NCI-H1417 treated with DMSO at 0.1 percent for 48 hours (cell line): ENCODE results near the gene ADAM10.

Experiments
- DNase-seq: peaks from one replicate; lab custom pipeline; 2025; lab: John Stamatoyannopoulos, UW

ADAM10 gene

DNA sequence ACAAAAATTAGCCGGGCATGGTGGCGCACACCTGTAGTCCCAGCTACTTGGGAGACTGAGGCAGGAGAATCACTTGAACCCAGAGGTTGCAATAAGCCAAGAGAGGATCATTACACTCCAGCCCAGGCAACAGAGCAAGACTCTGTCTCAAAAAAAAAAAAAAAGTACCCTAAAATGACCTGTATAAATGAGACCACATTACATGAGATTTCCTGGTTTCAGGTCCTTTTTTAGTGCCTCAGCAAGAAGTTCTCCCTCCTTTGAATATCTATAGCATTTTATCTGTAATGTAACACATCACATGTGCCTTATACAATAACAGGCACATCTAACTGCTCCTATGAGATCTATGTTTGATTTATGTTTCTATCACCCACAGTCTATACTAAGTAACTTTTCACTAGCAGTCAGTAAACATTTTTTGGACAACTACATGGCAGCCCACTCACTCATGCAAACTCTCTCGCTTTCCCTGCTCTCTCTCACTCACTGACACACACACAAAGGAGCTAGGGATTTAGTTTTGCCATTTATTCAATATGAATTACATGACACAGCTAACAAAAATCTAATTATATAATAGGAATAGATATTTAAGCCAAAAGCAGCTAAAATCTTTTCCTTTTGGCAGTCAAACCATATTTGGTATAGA lies 34.1 kb downstream of the ADAM10 start:
- no peak for DNase-seq

DNA sequence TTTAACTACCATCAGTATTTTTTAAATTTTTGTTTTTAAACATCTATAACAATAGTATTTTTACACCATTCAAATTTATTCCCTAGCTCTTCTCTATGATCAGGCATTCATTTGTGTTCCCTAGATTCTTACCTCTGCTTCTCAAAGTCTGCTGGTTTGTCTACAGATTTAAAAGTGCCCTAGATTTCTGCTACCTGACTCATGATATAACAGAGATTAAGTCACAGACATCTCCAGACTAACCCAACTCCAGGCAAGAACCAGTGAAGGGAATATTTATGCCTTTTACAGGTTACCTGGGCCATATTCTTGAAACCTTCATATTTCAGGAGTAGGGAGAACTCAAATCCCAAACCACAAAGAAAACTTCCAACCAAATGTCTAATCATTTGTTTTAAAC lies 38.8 kb downstream of the ADAM10 start:
- no peak for DNase-seq

DNA sequence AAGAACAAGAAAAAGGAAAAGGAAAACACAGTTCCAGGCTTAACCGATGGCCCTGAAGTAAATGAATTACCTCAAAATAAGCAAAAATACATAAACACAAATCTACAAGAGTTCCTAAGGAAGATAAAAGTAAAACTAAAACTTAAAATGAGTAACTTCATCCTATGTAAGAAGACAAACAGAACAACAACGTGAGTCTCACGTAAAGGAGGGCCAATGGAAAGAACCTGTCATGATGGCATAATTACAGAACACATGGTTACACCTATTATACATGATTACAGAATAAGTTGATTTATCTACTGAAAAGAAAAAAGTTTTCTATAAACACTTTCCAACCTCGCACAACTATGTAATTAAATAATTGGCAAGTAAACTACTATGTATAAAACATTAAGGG lies 42.1 kb downstream of the ADAM10 start:
- no peak for DNase-seq

DNA sequence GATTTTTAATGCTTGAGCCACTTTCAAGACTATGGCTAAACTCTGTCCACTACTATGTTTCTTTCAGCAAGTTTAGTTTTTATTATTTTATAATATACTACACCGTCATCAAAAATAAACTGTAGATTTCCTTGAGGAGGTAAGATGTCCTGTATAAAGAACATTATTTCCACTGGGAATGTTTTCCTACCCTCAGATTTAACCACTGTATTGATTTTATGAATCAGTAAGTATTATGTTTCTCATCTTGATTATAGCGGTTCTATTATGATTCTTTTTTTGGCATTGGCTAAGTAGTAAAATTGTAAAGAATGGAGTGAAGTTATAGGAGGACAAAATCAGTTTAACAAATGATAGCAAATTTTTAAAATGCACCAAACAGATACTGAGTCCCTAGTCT lies 44.4 kb downstream of the ADAM10 start:
- DNase-seq, result no peak

DNA sequence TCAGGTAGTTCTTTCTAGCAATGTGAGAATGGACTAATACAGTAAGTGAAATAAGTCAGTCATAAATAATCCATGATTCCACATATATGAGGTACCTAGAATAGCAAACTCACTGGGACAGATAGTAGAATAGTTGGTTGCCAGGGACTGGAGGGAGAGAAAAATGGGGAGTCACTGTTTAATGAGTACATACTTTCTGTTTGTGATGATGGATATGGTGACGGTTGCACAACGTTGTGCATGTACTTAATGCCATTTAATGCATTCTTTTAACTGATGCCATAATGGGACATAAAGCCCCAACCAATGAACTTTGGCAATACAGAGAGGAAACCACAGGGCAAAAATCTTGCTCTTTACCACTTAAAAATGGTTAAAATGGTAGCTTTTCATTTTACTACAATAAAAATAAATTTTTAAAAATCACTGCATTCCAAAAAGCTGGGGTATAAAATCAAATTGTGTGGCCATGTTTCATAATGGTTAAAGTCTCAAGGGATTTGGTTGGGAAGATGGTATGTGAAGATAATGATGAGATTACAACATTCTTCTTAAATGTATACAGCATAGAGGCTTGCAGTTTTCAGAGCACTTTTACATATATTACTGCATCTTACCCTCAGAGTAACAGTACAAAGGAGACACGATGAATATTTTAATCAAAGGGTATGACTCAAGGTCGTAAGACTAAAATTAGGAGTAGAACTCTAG lies 45.2 kb downstream of the ADAM10 start:
- DNase-seq, result no peak

DNA sequence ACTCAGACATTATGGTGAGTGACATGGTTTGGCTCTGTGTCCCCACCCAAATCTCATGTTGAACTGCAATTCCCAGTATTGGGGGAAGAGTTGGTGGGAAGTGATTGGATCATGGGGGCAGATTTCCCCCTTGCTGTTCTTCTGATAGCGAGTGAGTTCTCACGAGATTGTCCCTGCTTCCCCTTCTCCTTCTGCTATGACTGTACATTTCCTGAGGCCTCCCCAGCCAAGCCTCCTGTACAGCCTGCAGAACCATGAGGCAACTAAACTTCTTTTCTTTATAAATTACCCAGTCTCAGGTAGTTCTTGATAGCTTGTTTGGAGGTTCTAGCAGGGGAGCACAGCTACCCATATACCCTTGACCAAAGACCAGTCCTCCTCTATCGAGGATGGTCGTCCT lies 45.9 kb downstream of the ADAM10 start:
- DNase-seq, result no peak

DNA sequence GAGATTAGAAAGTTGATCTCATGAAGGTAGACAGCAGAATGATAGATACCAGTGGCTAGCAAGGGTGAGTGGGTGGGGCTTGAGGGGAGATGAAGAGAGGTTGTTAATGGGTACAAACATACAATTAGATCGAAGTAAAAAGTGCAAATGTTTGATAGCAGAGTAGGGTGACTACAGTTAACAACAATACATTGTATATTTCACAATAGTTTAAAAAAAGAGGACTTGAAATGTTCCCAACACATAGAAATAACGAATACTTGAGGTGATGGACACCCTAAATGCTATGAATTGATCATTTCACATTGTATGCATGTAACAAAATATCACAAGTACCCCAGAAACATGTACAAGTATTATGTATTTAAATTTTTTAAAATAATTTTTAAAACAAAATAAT lies 47.3 kb downstream of the ADAM10 start:
- DNase-seq, result no peak

DNA sequence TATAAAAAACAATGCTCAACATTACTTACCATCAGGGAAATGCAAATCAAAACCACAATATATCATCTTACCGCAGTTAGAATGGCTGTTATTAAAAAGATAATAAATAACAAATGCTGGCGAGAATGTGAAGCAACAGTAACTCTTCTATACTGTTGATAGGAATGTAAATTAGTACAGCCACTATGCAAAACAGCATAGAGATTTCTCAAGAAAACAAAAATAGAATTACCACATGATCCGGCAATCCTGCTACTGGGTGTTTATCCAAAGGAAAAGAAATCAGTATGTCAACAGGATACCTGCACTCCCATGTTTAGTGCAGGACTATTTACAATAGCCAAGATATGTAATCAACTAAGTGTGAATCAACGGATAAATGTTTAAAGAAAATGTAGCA lies 48.1 kb downstream of the ADAM10 start:
- DNase-seq, result no peak

DNA sequence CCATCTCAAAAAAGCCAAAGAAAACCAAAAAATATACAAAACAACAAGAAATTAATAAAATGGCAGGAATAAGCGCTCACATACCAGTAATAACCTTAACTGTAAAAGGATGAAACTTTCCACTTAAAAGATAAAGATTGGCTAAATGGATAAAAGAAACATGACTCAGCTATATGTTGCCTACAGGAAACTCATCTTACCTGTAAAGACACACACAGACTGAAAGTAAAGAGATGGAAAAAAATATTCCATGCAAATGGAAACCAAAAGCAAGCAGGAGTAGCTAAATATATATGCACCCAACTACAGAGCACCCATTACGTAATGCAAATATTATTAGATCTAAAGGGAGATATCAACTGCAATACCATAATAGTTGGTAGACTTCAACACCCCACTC lies 49.7 kb downstream of the ADAM10 start:
- no peak for DNase-seq

DNA sequence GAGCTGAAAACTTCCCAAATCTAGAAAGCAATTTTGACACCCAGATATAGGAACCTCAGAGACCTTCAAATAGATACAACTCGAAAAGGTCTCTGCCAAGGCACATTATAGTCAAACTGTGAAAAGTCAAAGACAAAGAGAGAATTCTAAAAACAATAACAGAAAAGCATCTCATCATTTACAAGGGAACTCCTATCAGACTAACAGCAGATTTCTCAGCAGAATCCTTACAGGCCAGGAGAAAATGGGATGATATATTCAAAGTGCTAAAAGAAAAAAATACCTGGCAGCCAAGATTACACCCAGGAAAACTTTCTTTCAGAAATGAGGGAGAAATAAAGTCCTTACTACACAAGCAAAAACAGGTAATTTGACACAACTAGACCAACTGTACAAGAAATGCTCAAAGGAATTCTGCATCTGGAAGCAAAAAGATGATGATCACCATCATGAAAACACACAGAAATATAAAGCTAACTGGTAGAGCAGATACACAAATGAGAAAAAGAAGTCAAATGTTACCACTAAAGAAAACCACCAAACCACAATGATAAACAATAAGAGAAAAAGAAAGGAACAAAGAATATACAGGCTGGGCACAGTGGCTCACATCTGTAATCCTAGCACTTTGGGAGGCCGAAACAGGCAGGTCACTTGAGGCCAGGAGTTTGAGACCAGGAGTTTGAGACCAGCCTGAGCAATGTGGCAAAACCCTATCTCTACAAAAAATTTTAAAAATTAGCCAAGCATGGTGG lies 50.4 kb downstream of the ADAM10 start:
- no peak for DNase-seq

DNA sequence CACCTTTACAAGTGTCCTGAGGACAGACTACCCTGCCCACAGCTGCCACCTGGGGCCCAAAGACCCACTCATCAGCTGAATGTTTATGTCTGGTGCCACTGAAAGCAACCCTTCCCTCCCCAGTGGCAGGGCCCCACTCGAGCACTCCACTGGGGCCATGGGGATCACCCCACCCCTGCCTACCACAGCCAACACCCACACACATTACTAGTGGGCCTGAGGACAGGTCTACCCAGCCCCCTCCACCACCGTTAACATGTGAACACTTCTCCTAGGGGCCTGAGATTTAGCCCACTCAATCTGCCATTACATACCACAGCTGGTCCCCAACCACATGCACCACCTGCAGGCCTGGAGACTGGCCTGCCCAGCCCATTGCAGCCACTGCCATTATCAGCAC lies 52.3 kb downstream of the ADAM10 start:
- no peak for DNase-seq

DNA sequence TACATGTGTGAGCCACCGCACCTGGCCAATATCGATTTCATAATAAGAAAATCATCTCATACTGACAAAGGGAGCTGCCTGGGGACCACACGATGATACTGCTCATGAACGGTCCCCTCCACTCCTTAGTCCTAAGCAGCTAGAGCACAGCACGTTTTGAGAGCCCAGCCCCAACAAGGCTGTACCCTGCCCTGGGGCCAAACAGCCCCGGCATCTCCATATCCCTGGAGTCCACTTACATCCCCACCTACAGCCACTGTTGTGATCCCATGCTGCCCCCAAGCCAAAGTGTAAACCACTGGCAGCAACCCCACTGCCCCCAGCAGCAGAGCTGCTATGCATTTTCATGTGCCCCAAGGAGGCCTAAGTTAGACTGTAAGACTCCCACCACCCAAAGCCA lies 52.8 kb downstream of the ADAM10 start:
- DNase-seq, result no peak

DNA sequence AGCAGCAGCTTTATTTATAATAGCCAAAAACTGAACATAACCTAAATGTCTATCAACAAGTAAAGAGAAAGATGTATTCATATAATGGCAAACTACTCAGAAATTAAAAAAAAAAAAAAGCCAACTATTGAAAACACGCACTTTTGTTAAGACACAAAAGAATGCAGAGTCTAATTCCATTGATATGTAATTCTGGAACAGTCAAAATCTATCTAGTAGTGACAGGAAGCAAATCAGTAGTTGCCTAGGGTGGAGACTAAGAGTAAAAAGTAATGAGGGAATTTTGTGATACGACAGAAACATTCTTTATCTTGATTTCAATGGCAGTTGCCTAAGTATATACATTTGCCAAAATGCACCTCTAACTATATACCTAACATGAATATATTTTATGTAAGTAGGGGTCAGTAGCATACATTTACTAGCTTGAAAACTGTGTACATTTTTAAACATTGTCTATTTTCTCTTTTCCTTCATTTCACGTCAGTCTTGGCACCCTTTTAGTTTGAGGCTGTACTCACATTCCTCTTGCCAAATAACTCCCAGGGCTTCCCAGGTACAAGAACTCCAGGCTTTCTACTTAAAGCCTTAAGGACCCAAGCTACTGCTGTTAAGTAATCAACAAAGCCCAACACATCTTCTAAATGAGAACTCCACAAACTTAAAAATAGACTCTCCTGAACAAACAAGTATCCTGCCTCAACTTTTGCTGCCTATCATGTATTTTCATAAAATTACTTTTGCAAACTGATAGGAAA lies 54.7 kb downstream of the ADAM10 start:
- DNase-seq, result no peak

DNA sequence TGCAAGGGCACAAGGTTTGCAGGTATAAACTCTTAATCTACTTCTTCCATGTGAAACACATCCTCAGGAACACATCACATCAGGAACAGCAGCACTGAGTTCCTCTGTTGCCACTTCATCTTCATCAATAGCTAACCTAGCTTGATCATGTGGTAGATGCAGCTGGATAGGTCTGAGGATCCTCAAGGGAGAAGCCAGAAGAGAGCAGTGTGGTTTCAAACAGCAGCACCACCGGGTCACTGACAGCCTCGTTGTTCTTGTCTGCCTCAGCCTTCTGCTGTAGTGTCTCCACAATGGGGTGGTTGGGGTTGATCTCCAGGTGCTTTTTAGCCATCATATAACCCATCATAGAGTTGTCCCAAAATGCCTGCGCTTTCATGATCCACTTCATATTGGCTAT lies 58.8 kb downstream of the ADAM10 start:
- no peak for DNase-seq

DNA sequence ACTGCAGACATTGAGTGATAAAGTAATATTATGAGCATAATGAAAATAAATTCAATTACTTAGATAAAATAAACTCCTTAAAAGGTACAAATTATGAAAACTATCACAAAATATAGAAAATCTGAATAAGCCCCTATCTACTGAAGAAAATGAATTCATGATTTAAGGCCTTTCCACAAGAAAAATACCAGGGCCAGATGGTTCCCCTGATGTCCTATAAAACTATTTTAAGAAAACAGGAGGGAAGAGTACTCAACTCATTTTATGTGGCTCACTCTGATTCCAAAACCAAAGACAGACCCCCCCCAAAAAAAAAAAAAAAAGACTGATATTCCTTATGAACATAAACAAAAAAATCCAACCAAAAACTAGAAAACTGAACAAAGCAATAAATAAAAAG lies 59.9 kb downstream of the ADAM10 start:
- no peak for DNase-seq

DNA sequence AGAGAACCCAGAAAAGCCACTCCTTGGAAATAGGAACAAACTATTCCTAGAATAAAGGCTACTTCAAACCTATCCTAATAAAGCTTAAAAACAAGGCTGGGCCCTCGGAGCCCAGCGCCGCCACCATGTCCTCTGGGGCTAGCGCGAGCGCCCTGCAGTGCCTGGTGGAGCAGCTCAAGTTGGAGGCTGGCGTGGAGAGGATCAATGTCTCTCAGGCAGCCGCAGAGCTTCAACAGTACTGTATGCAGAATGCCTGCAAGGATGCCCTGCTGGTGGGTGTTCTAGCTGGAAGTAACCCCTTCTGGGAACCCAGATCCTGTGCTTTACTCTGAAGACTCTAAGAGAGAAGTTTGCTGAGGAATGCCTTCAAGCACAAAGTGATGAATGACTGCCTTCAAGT lies 63.2 kb downstream of the ADAM10 start:
- no peak for DNase-seq

DNA sequence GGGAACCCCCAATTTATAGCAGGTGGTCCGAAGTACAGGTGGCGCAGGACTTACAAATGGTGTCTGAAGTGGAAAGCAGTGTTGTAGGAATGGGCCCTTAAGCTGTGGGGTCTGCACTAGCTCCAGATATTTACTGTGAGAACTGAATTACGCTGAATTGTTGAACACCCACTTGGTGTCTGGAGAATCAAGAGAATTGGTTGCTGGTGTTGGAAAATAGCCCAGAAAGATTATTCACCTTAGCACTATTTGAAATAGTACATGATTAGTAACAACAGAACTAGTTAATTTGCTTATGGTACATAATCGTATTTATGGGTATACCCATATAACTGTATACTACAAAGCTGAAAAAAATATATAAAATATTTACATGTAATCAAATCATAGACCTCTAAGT lies 64.8 kb downstream of the ADAM10 start:
- no peak for DNase-seq

DNA sequence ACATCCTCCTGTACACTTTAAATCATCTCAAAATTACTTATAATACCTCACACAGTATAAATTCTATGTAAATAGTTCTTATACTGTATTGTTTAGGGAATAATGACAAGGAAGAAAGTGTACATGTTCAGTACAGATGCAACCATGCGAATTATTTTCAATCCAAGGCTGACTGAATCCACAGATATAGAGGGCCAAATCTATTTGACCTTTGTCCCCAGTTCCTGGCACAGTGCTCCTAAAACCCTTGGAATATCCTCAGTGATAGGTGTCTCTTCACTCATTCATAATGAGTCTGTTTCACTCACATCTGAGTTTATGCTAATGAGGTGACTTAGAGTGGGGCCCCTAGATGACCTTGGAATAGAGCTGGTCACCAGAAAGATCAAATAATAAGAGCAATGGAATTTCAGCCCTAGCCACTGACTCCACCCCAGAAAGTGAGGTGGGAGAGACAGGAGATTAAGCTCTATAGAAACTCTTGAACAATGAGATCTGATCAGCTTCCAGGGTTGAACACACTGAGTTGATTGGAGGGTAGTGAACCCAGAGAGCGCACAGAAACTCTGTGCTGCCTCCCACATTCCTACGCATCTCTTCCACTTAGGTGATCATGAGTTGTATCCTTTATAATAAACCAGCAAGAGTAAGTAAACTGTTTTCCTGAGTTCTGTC lies 65.3 kb downstream of the ADAM10 start:
- DNase-seq, result no peak

DNA sequence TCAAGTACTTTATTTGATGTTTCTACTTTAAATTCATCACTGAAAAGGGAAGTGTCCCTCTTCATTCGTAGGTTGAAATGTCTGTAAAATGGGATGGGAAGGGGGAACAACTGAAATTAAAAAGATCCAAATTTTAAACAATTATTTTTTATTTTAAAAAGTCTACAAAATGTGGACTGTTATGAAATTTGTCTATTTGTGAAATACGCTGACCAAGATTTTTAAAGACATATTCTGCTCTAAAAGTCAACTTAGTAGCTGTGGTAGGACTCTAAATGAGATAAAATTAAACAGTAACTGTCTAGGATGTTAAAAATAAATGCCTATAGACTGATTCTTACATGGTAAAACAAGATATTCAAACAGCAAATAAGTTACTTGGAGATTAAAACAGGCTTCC lies 67.3 kb downstream of the ADAM10 start:
- no peak for DNase-seq

DNA sequence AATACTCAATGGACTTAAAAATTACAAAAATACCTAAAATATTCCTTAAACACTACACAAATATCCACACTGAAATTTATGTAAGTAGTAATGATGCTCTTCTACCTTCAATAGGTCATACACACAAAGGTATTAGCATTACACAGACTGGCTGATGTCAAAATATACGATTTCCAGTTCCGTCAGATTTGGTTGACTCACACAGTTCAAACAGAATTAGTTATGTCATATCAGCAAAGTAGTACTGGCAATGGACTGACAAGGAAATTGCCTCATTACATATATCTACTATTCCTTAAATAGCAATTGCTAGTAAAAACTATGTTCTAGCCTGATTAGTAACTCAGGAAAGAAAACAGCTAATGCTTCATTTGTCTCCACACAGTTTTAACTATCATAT lies 70.8 kb downstream of the ADAM10 start:
- DNase-seq, result no peak

DNA sequence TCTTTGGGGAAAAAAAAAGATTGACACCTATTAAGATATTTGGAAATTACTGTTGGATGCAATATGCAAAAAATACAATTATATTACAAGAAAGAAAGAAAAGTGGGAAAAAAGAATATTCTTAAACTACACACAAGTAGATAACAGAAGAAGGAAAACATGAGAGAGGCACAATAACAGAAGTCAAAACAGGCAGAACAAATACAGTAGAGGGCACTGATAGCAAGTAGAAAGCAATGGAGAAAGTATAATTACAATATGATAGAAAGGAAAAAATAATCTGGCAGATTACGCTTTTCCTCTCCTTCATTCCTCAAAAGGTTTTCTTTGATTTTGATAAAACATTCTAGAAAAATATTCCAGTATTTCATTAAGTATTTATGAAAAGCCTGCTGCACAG lies 72.1 kb downstream of the ADAM10 start:
- no peak for DNase-seq

DNA sequence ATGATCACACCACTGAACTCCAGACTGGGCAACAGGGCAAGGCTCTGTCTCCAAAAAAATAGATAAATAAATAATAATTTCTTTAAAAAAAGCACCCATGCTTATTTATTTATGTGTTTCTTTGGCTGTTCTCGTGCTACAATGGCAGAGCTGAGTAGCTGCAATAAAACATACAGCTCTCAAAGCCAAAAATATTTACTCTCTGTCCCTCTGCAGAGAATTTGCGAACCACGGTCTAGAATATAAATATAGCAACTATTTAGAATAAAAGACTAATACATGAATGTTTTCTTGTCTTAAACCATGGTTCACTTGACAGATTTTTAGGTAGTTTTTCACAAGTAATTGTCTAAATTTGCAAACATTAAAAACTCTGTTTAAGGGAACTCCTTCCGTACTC lies 72.7 kb downstream of the ADAM10 start:
- DNase-seq, result no peak
